HEK293 (cell line): ENCODE data around the gene CTSO.

Experiments used
- CTCF ChIA-PET: fragments of 350-600 bp; formaldehyde crosslinking; extraction: SDS; loops from one replicate; lab custom pipeline; 2021; ENCODE audit warnings: antibody characterized with exemption; lab: Yijun Ruan, JAX
- POLR2A ChIA-PET: fragments of 300-600 bp; formaldehyde crosslinking; extraction: SDS; loops from one replicate; lab custom pipeline; 2020; ENCODE audit warnings: antibody characterized with exemption, inconsistent platforms; lab: Yijun Ruan, JAX
- H3K27ac ChIP-seq: fragments of 200-500 bp; sonication (Bioruptor generic); 2 replicates; pipeline ENCODE4 v1.5.1; 2014; ENCODE audit warnings: low read depth, low read length, control low read depth, inconsistent platforms; ENCODE audit errors: extremely low read depth
- H3K36me3 ChIP-seq, 2 experiments: fragments of 200-500 bp in 1 of 2; sonication (Bioruptor generic) in 1 of 2; 1 replicate in 1 of 2; 2 replicates in 1 of 2; pipeline ENCODE4 v1.5.1; 2014 to 2017; ENCODE audit warnings: inconsistent platforms in 2 of 2, low read length in 2 of 2; ENCODE audit not compliant: control insufficient read depth in 2 of 2, insufficient read depth in 1 of 2
- H3K4me1 ChIP-seq: fragments of 200-500 bp; sonication (Bioruptor generic); 2 replicates; pipeline ENCODE4 v1.5.1; 2014; ENCODE audit warnings: mild to moderate bottlenecking, low read length, inconsistent platforms; ENCODE audit not compliant: control insufficient read depth, insufficient read depth
- H3K4me3 ChIP-seq: 2 replicates; pipeline ENCODE4 v1.5.1; 2011; ENCODE audit warnings: low read depth, mild to moderate bottlenecking, control low read depth, low read length, moderate library complexity
- H3K9me3 ChIP-seq: fragments of 200-500 bp; sonication (Bioruptor generic); 2 replicates; pipeline ENCODE4 v1.5.1; 2014; ENCODE audit warnings: low read depth, low read length, inconsistent platforms; ENCODE audit not compliant: control insufficient read depth, insufficient read depth
- ATF2 ChIP-seq: fragments of 450-650 bp; formaldehyde crosslinking; IDR thresholded peaks from 2 replicates; pipeline ENCODE4 v1.5.1; 2016; ENCODE audit warnings: missing biosample characterization, missing genetic modification characterization, low read depth
- BCL6B ChIP-seq: fragments of 450-650 bp; formaldehyde crosslinking; IDR thresholded peaks from 2 replicates; pipeline ENCODE4 v1.5.1; 2017; ENCODE audit warnings: missing biosample characterization, missing genetic modification characterization
- GFI1B ChIP-seq: fragments of 450-650 bp; formaldehyde crosslinking; IDR thresholded peaks from 2 replicates; pipeline ENCODE4 v1.5.1; 2016; ENCODE audit warnings: missing biosample characterization, missing genetic modification characterization
- HOXA7 ChIP-seq: sonication (generic); formaldehyde crosslinking; IDR thresholded peaks from 2 replicates; pipeline ENCODE4 v1.8.1; 2022; ENCODE audit warnings: missing genetic modification reagents, borderline replicate concordance
- KLF16 ChIP-seq: fragments of 450-650 bp; formaldehyde crosslinking; IDR thresholded peaks from 2 replicates; pipeline ENCODE4 v1.5.1; 2017; ENCODE audit warnings: missing biosample characterization, missing genetic modification characterization
- KLF8 ChIP-seq: fragments of 450-650 bp; formaldehyde crosslinking; IDR thresholded peaks from 2 replicates; pipeline ENCODE4 v1.5.1; 2016; ENCODE audit warnings: missing biosample characterization, missing genetic modification characterization
- ZFHX2 ChIP-seq: fragments of 450-650 bp; formaldehyde crosslinking; conservative IDR thresholded peaks from 2 replicates; pipeline ENCODE4 v1.5.1; 2016; ENCODE audit warnings: missing biosample characterization, missing genetic modification characterization
- ZIC2 ChIP-seq: fragments of 450-650 bp; formaldehyde crosslinking; IDR thresholded peaks from 2 replicates; pipeline ENCODE4 v1.5.1; 2016; ENCODE audit warnings: missing biosample characterization, missing genetic modification characterization
- ZNF10 ChIP-seq: fragments of 450-650 bp; formaldehyde crosslinking; IDR thresholded peaks from 2 replicates; pipeline ENCODE4 v1.5.1; 2017; ENCODE audit warnings: missing biosample characterization, missing genetic modification characterization
- ZNF202 ChIP-seq: fragments of 450-650 bp; formaldehyde crosslinking; IDR thresholded peaks from 2 replicates; pipeline ENCODE4 v1.5.1; 2016; ENCODE audit warnings: missing biosample characterization, missing genetic modification characterization, borderline replicate concordance
- ZNF266 ChIP-seq: fragments of 450-650 bp; formaldehyde crosslinking; IDR thresholded peaks from 2 replicates; pipeline ENCODE4 v1.5.1; 2016; ENCODE audit warnings: missing biosample characterization, missing genetic modification characterization, low read depth
- ZNF37A ChIP-seq: fragments of 450-650 bp; IDR thresholded peaks from 2 replicates; pipeline ENCODE4 v1.5.1; 2018; ENCODE audit warnings: missing biosample characterization, missing genetic modification characterization
- ZNF423 ChIP-seq: fragments of 450-650 bp; formaldehyde crosslinking; IDR thresholded peaks from 2 replicates; pipeline ENCODE4 v1.5.1; 2016; ENCODE audit warnings: missing biosample characterization, missing genetic modification characterization
- ZNF707 ChIP-seq: fragments of 450-650 bp; formaldehyde crosslinking; IDR thresholded peaks from 2 replicates; pipeline ENCODE4 v1.5.1; 2016; ENCODE audit warnings: missing biosample characterization, missing genetic modification characterization
- ZNF76 ChIP-seq: fragments of 450-650 bp; formaldehyde crosslinking; IDR thresholded peaks from 2 replicates; pipeline ENCODE4; 2016; ENCODE audit warnings: low read depth, missing biosample characterization, missing genetic modification characterization, borderline replicate concordance
- ZNF776 ChIP-seq: fragments of 450-650 bp; formaldehyde crosslinking; IDR thresholded peaks from 2 replicates; pipeline ENCODE4 v1.5.0; 2017; ENCODE audit warnings: missing biosample characterization, missing genetic modification characterization, borderline replicate concordance
- ZNF830 ChIP-seq: fragments of 450-650 bp; IDR thresholded peaks from 2 replicates; pipeline ENCODE4 v1.5.0; 2018; ENCODE audit warnings: missing biosample characterization, missing genetic modification characterization, low read depth, mild to moderate bottlenecking, moderate library complexity
- ZSCAN18 ChIP-seq: fragments of 450-650 bp; formaldehyde crosslinking; IDR thresholded peaks from 2 replicates; pipeline ENCODE4 v1.5.1; 2016; ENCODE audit warnings: missing biosample characterization, missing genetic modification characterization
- TF ChIP-seq, protein P1 (sequence below): fragments of 450-650 bp; formaldehyde crosslinking; IDR thresholded peaks from 2 replicates; pipeline ENCODE4 v1.5.1; 2016; ENCODE audit warnings: missing biosample characterization, missing genetic modification characterization, borderline replicate concordance
- TF ChIP-seq, protein P2 (sequence below): fragments of 450-650 bp; formaldehyde crosslinking; IDR thresholded peaks from 2 replicates; pipeline ENCODE4 v1.5.1; 2017; ENCODE audit warnings: missing biosample characterization, missing genetic modification characterization
- TF ChIP-seq, protein P3 (sequence below): fragments of 450-650 bp; formaldehyde crosslinking; IDR thresholded peaks from 2 replicates; pipeline ENCODE4 v1.5.1; 2016; ENCODE audit warnings: missing biosample characterization, missing genetic modification characterization

The CTSO gene

GRCh38 chr4:155964016-155964891 lies 10.6 kb upstream of the CTSO start:
- no peaks in the 10 kb centered on the region for H3K9me3 ChIP-seq
- ChIA-PET POLR2A (no interaction called here), CTCF (no interaction called here)
- TF ChIP-seq ZNF10 (no peak), KLF16 (tag by site-specific recombination) (no peak), HOXA7 (CRISPR knock-in tag) (no peak), GFI1B (no peak), ZNF202 (tag by site-specific recombination) (no peak), ZNF266 (tag by site-specific recombination) (no peak), ZFHX2 (tag by site-specific recombination) (no peak)
- TF ChIP-seq, protein P1, sequence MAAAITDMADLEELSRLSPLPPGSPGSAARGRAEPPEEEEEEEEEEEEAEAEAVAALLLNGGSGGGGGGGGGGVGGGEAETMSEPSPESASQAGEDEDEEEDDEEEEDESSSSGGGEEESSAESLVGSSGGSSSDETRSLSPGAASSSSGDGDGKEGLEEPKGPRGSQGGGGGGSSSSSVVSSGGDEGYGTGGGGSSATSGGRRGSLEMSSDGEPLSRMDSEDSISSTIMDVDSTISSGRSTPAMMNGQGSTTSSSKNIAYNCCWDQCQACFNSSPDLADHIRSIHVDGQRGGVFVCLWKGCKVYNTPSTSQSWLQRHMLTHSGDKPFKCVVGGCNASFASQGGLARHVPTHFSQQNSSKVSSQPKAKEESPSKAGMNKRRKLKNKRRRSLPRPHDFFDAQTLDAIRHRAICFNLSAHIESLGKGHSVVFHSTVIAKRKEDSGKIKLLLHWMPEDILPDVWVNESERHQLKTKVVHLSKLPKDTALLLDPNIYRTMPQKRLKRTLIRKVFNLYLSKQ (tag by site-specific recombination), result no peak
- H3K4me1 ChIP-seq, result no peaks in the 10 kb centered on the region
- no peak overlapping the region for H3K4me3 ChIP-seq
- H3K36me3 ChIP-seq, result no peaks in the 10 kb centered on the region
- no peak overlapping the region for H3K27ac ChIP-seq

- Histone ChIP-seq H3K4me3 (no peak overlapping the region), H3K27ac (no peak overlapping the region), H3K36me3 (no peaks in the 10 kb centered on the region), H3K4me1 (no peaks in the 10 kb centered on the region), H3K9me3 (no peaks in the 10 kb centered on the region)
- ChIA-PET POLR2A (no interaction called here), CTCF (interaction anchor here (0.6 kb wide), 1 partner anchor 14 kb away, joined by 4 read pairs; no protein-coding TSS in a partner anchor)
- TF ChIP-seq, protein P2, sequence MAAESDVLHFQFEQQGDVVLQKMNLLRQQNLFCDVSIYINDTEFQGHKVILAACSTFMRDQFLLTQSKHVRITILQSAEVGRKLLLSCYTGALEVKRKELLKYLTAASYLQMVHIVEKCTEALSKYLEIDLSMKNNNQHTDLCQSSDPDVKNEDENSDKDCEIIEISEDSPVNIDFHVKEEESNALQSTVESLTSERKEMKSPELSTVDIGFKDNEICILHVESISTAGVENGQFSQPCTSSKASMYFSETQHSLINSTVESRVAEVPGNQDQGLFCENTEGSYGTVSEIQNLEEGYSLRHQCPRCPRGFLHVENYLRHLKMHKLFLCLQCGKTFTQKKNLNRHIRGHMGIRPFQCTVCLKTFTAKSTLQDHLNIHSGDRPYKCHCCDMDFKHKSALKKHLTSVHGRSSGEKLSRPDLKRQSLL (tag by site-specific recombination), result no peak
- TF ChIP-seq ATF2 (tag by site-specific recombination) (no peak), ZSCAN18 (tag by site-specific recombination) (no peak), ZNF76 (tag by site-specific recombination) (no peak), ZNF37A (no peak), ZNF830 (tag by site-specific recombination) (no peak), KLF8 (no peak), BCL6B (tag by site-specific recombination) (no peak), ZNF423 (tag by site-specific recombination) (no peak), ZIC2 (tag by site-specific recombination) (no peak), ZNF776 (tag by site-specific recombination) (no peak), ZNF707 (tag by site-specific recombination) (no peak)
- TF ChIP-seq, protein P3, sequence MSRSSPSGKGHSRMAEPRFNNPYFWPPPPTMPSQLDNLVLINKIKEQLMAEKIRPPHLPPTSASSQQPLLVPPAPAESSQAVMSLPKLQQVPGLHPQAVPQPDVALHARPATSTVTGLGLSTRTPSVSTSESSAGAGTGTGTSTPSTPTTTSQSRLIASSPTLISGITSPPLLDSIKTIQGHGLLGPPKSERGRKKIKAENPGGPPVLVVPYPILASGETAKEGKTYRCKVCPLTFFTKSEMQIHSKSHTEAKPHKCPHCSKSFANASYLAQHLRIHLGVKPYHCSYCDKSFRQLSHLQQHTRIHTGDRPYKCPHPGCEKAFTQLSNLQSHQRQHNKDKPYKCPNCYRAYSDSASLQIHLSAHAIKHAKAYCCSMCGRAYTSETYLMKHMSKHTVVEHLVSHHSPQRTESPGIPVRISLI (tag by site-specific recombination), result no peak
Measured at GRCh38 chr4:155962767-155963166, 9.1 kb upstream of the CTSO start.
